ENCODE data around the gene LSAMP. TPM values are rescaled to one million over a fixed set of nuclear protein-coding genes. Genes with fewer than 3 reads are reported as not detected.

Gene LSAMP
- total and polyA plus RNA-seq, 2 of the 4 experiments (the other 2 are of a cell fraction), result 7.9 to 8.0 TPM

DNA sequence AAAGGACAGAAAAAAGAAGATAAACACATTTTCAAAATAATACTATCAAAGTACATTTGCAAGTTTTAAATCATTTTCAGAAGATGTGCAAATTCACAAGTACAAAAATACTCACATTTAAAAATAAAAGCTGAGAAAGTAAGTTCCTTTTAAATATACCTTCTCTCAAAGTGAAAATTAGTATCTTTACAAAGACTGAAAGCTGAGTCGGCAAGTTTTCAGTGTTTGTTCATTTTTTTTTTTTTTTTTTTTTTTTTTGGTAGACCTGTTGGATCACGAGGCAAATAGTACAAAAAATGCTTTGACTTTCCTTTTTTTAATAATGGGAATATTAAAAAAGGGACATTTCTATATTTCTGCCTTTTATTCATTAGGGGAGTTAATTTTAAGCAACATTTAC is 317.8 kb downstream of the LSAMP start:
- Histone ChIP-seq H3K9me3 (ENCODE audit: control insufficient read depth, insufficient read depth, low read length) (no peaks in the 10 kb centered on the region), H3K79me1 (ENCODE audit: low read depth in 1 of 2, low read length in 2 of 2) (no peaks in the 10 kb centered on the region), H4K5ac (ENCODE audit: low read depth, low read length) (no peak overlapping the region), H3K9ac (ENCODE audit: low read depth, low read length) (no peak overlapping the region), H2BK20ac (ENCODE audit: low read depth, low read length) (no peak overlapping the region), H2BK120ac (ENCODE audit: low read depth, low read length) (no peak overlapping the region), H2BK5ac (ENCODE audit: low read depth, low read length, poor library complexity, severe bottlenecking) (no peak overlapping the region), H2AFZ (replicated peaks; ENCODE audit: low read length, poor library complexity) (no peak overlapping the region), H3K18ac (ENCODE audit: low read depth, low read length) (no peak overlapping the region), H3K4me2 (ENCODE audit: low read depth, low read length) (no peak overlapping the region), H3K27me3 (ENCODE audit: control insufficient read depth, insufficient read depth, low read length) (no peaks in the 10 kb centered on the region), H4K8ac (ENCODE audit: low read depth in 2 of 2, low read length in 2 of 2) (no peak overlapping the region), H2BK15ac (ENCODE audit: low read depth, low read length) (no peak overlapping the region), H3K9me1 (ENCODE audit: insufficient read depth, low read length) (no peaks in the 10 kb centered on the region), H3K4ac (ENCODE audit: low read depth, low read length) (no peak overlapping the region), H3K56ac (ENCODE audit: extremely low read depth, insufficient read depth, low read length) (no peak overlapping the region), H3K14ac (replicated peaks; ENCODE audit: low read depth, low read length) (no peak overlapping the region), H4K91ac (ENCODE audit: insufficient read depth, low read depth, low read length) (no peak overlapping the region), H2AK5ac (ENCODE audit: low read depth, low read length) (no peak overlapping the region), H3K4me3 (ENCODE audit: insufficient read depth, low read depth, low read length) (no peak overlapping the region), H3K23ac (ENCODE audit: low read depth, low read length) (no peak overlapping the region), H4K20me1 (ENCODE audit: insufficient read depth, low read length) (no peaks in the 10 kb centered on the region), H3K27ac (ENCODE audit: insufficient read depth, low read length) (no peak overlapping the region), H3K36me3 (ENCODE audit: control insufficient read depth, insufficient read depth, low read length) (no peaks in the 10 kb centered on the region), H2AK9ac (replicated peaks; ENCODE audit: low read depth, low read length, poor library complexity) (no peak overlapping the region), H3K4me1 (ENCODE audit: control insufficient read depth, insufficient read depth, low read length) (no peaks in the 10 kb centered on the region)
- TF ChIP-seq MAFK (IDR thresholded peaks at IDR 0.05; ENCODE audit: low read depth, low read length) (peak; percentile 92), MAZ (IDR thresholded peaks at IDR 0.05; ENCODE audit: borderline replicate concordance, low read depth, low read length) (no peak), RFX5 (IDR thresholded peaks at IDR 0.05; ENCODE audit: low read depth, low read length) (no peak), POLR2A (IDR thresholded peaks at IDR 0.05; ENCODE audit: low read depth, low read length) (no peak)
- TF ChIP-seq, protein P1, sequence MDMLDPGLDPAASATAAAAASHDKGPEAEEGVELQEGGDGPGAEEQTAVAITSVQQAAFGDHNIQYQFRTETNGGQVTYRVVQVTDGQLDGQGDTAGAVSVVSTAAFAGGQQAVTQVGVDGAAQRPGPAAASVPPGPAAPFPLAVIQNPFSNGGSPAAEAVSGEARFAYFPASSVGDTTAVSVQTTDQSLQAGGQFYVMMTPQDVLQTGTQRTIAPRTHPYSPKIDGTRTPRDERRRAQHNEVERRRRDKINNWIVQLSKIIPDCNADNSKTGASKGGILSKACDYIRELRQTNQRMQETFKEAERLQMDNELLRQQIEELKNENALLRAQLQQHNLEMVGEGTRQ (IDR thresholded peaks at IDR 0.05; ENCODE audit: low read depth, low read length), result no peak
- dilution Hi-C loops (cut with HindIII; ENCODE audit: low sequenced_read_pairs, unreplicated experiment) (no loop called here), intact Hi-C loops (cut with micrococcal nuclease) (no loop called here), in situ Hi-C loops (cut with MboI; ENCODE audit: low sequenced_read_pairs) (no loop called here)
- WGBS, 2 experiments (ENCODE audit: extremely low coverage in 2 of 2, insufficient read length in 1 of 2), result no CpG with 5 or more reads among the region's 2 CpGs
- ChIA-PET POLR2A (ENCODE audit: unreplicated experiment) (no interaction called here), CTCF (no interaction called here)
- BruUV-seq (replicated peaks), result no TSS peak
- ATAC-seq (ENCODE audit: low read depth), result no peak
- DNase-seq, result no peak
